Central memory CD8-positive, alpha-beta T cell (primary cell): ENCODE results near the gene DOHH.
A peak's percentile ranks its signal among the peaks of the same experiment; 100 is the strongest.

ENCODE experiments used
- ATAC-seq: fragments of 150-1000 bp; cut with Tn5 transposase; replicated peaks from 2 replicates; pipeline ENCODE4 v1.10.0; 2022; ENCODE audit warnings: mild to moderate bottlenecking, moderate FRiP score, moderate number of reproducible peaks; ENCODE audit not compliant: poor library complexity, severe bottlenecking; ENCODE audit errors: extremely low read depth
- DNase-seq, 2 donors: peaks; one replicate each; pipeline ENCODE4 v3.0.0; 2021; ENCODE audit warnings: low spot score in 2 of 2
- H3K27ac Mint-ChIP-seq: one replicate; pipeline ENCODE4 v1.8.0; 2022; ENCODE audit warnings: low read depth, mild to moderate bottlenecking, moderate library complexity, mixed read lengths
- H3K27me3 Mint-ChIP-seq: one replicate; pipeline ENCODE4 v1.8.0; 2022; ENCODE audit warnings: mixed read lengths
- H3K36me3 Mint-ChIP-seq: one replicate; pipeline ENCODE4 v1.8.0; 2022; ENCODE audit warnings: mild to moderate bottlenecking, moderate library complexity, mixed read lengths; ENCODE audit not compliant: insufficient read depth
- H3K4me1 Mint-ChIP-seq: one replicate; pipeline ENCODE4 v1.8.0; 2022; ENCODE audit warnings: mixed read lengths
- H3K4me3 Mint-ChIP-seq: one replicate; pipeline ENCODE4 v1.8.0; 2022; ENCODE audit warnings: mild to moderate bottlenecking, moderate library complexity, mixed read lengths
- H3K9me3 Mint-ChIP-seq: one replicate; pipeline ENCODE4 v1.8.0; 2022; ENCODE audit warnings: mixed read lengths

DOHH gene

GRCh38 chr19:3503036-3503572 is 2.6 kb upstream of the DOHH start:
- ATAC-seq (no peak), DNase-seq (no peak)
- Mint-ChIP-seq H3K27me3 (no peaks in the 10 kb centered on the region), H3K4me1 (peaks cover 34% of the 10 kb centered on the region), H3K27ac (peak overlapping the region; percentile 98), H3K9me3 (no peaks in the 10 kb centered on the region), H3K4me3 (no peak overlapping the region), H3K36me3 (peaks cover 27% of the 10 kb centered on the region)

- Mint-ChIP-seq H3K36me3 (peaks cover 24% of the 10 kb centered on the region), H3K4me3 (no peak overlapping the region), H3K27ac (no peak overlapping the region), H3K27me3 (no peaks in the 10 kb centered on the region), H3K9me3 (no peaks in the 10 kb centered on the region), H3K4me1 (peaks cover 34% of the 10 kb centered on the region)
- no peak for ATAC-seq
- no peak for DNase-seq
These were observed 1.3 kb upstream of the DOHH start for GRCh38 chr19:3501780-3502179.

GRCh38 chr19:3499738-3500428 is 591 bp downstream of the DOHH start:
- Mint-ChIP-seq H3K4me3 (peak overlapping the region; percentile 95), H3K36me3 (peaks cover 20% of the 10 kb centered on the region), H3K4me1 (peaks cover 25% of the 10 kb centered on the region), H3K27me3 (no peaks in the 10 kb centered on the region), H3K9me3 (no peaks in the 10 kb centered on the region), H3K27ac (peak overlapping the region; percentile 99)
- ATAC-seq (no peak), DNase-seq (no peak)

- DNase-seq (no peak), ATAC-seq (no peak)
- H3K4me1 Mint-ChIP-seq = peaks cover 20% of the 10 kb centered on the region
- H3K9me3 Mint-ChIP-seq = no peaks in the 10 kb centered on the region
- H3K36me3 Mint-ChIP-seq = peaks cover 22% of the 10 kb centered on the region
- H3K27me3 Mint-ChIP-seq = no peaks in the 10 kb centered on the region
- H3K27ac Mint-ChIP-seq = peak overlapping the region; percentile 5
- no peak overlapping the region for H3K4me3 Mint-ChIP-seq
These were observed 2.5 kb downstream of the DOHH start for GRCh38 chr19:3497757-3498520.

- Mint-ChIP-seq H3K27ac (no peak overlapping the region), H3K36me3 (peaks cover 24% of the 10 kb centered on the region), H3K4me1 (peaks cover 20% of the 10 kb centered on the region), H3K27me3 (no peaks in the 10 kb centered on the region), H3K4me3 (no peak overlapping the region), H3K9me3 (no peaks in the 10 kb centered on the region)
- no peak for ATAC-seq
- no peak for DNase-seq
These were observed 3.8 kb downstream of the DOHH start for GRCh38 chr19:3496392-3497273.

GRCh38 chr19:3494559-3494958 is 5.9 kb downstream of the DOHH start:
- Mint-ChIP-seq H3K27me3 (no peaks in the 10 kb centered on the region), H3K4me1 (peaks cover 9% of the 10 kb centered on the region), H3K36me3 (peaks cover 15% of the 10 kb centered on the region), H3K4me3 (no peak overlapping the region), H3K27ac (no peak overlapping the region), H3K9me3 (no peaks in the 10 kb centered on the region)
- no peak for DNase-seq
- no peak for ATAC-seq

- Mint-ChIP-seq H3K4me1 (peaks cover 9% of the 10 kb centered on the region), H3K4me3 (no peak overlapping the region), H3K9me3 (no peaks in the 10 kb centered on the region), H3K27ac (no peak overlapping the region), H3K36me3 (peaks cover 19% of the 10 kb centered on the region), H3K27me3 (no peaks in the 10 kb centered on the region)
- ATAC-seq (no peak), DNase-seq (no peak)
These were observed 6.4 kb downstream of the DOHH start for GRCh38 chr19:3494051-3494450.

- Mint-ChIP-seq H3K4me1 (peaks cover 9% of the 10 kb centered on the region), H3K9me3 (no peaks in the 10 kb centered on the region), H3K27me3 (no peaks in the 10 kb centered on the region), H3K36me3 (peaks cover 19% of the 10 kb centered on the region), H3K4me3 (no peak overlapping the region), H3K27ac (no peak overlapping the region)
- DNase-seq = no peak
- no peak for ATAC-seq
These were observed 6.8 kb downstream of the DOHH start for GRCh38 chr19:3493651-3494050.

- no peak overlapping the region for H3K27ac Mint-ChIP-seq
- H3K9me3 Mint-ChIP-seq = no peaks in the 10 kb centered on the region
- H3K36me3 Mint-ChIP-seq = peaks cover 21% of the 10 kb centered on the region
- no peak for DNase-seq
- H3K4me1 Mint-ChIP-seq = peaks cover 7% of the 10 kb centered on the region
- H3K27me3 Mint-ChIP-seq = no peaks in the 10 kb centered on the region
- H3K4me3 Mint-ChIP-seq = no peak overlapping the region
- no peak for ATAC-seq
These were observed 7.6 kb downstream of the DOHH start for GRCh38 chr19:3492919-3493318.

GRCh38 chr19:3492131-3492839 is 8.2 kb downstream of the DOHH start:
- Mint-ChIP-seq H3K36me3 (peaks cover 18% of the 10 kb centered on the region), H3K27me3 (no peaks in the 10 kb centered on the region), H3K4me3 (no peak overlapping the region), H3K4me1 (peaks cover 5% of the 10 kb centered on the region), H3K27ac (no peak overlapping the region), H3K9me3 (no peaks in the 10 kb centered on the region)
- ATAC-seq = no peak
- no peak for DNase-seq

GRCh38 chr19:3491396-3492119 is 8.9 kb downstream of the DOHH start:
- no peak overlapping the region for H3K4me3 Mint-ChIP-seq
- DNase-seq = no peak
- no peak for ATAC-seq
- H3K36me3 Mint-ChIP-seq = peaks cover 18% of the 10 kb centered on the region
- H3K27ac Mint-ChIP-seq = no peak overlapping the region
- H3K27me3 Mint-ChIP-seq = no peaks in the 10 kb centered on the region
- no peaks in the 10 kb centered on the region for H3K4me1 Mint-ChIP-seq
- H3K9me3 Mint-ChIP-seq = no peaks in the 10 kb centered on the region
